Panc1 (cell line): ENCODE measurements around the gene BCS1L. TPM values are rescaled to one million over a fixed set of nuclear protein-coding genes. Genes with fewer than 3 reads are reported as not detected.

Experiments
- ATAC-seq: fragments of 200-7000 bp; cut with Tn5 transposase; 2 replicates; pipeline ENCODE4 v1.9.1; 2020; ENCODE audit warnings: mild to moderate bottlenecking, moderate library complexity
- BruUV-seq: library from RNA; stranded (reverse); fragments of 400-500 nt; replicated peaks from 2 replicates; lab custom pipeline; 2021; lab: Mats Ljungman, UMichigan
- CTCF ChIA-PET: fragments of 300-600 bp; sonication (Branson Sonifier 250); formaldehyde crosslinking; loops from one replicate; lab custom pipeline; 2022; ENCODE audit warnings: antibody characterized with exemption; lab: Charles Lee
- POLR2A ChIA-PET: fragments of 300-600 bp; sonication (Branson Sonifier 250); formaldehyde crosslinking; loops from one replicate; lab custom pipeline; 2022; ENCODE audit warnings: antibody characterized with exemption; lab: Charles Lee
- DNase-seq: peaks from one replicate; pipeline ENCODE4 v3.0.0-alpha.2; 2010; ENCODE audit warnings: low read depth, low spot score
- H3K27ac ChIP-seq: 2 replicates; pipeline ENCODE4 v1.5.1; 2011; ENCODE audit warnings: mild to moderate bottlenecking, low read length, inconsistent platforms
- H3K27me3 ChIP-seq: fragments of 200-500 bp; sonication (Bioruptor generic); 2 replicates; pipeline ENCODE4 v1.6.0; 2014; ENCODE audit warnings: low read length, inconsistent platforms; ENCODE audit not compliant: control insufficient read depth, insufficient read depth
- H3K36me3 ChIP-seq: fragments of 200-500 bp; sonication (Bioruptor generic); 2 replicates; pipeline ENCODE4 v1.5.1; 2014; ENCODE audit warnings: inconsistent platforms, mild to moderate bottlenecking, low read length, moderate library complexity; ENCODE audit not compliant: control insufficient read depth, insufficient read depth
- H3K4me1 ChIP-seq: 2 replicates; pipeline ENCODE4 v1.5.1; 2011; ENCODE audit warnings: inconsistent platforms, mild to moderate bottlenecking, low read length, moderate library complexity; ENCODE audit not compliant: control insufficient read depth, insufficient read depth
- H3K4me3 ChIP-seq, 2 experiments: 2 replicates each; pipeline ENCODE4 v1.5.1; 2011 to 2012; ENCODE audit warnings: low read depth in 2 of 2, low read length in 2 of 2, mild to moderate bottlenecking in 2 of 2, inconsistent platforms in 1 of 2, moderate library complexity in 1 of 2
- H3K9me3 ChIP-seq: fragments of 200-500 bp; sonication (Bioruptor generic); 2 replicates; pipeline ENCODE4 v1.5.1; 2014; ENCODE audit warnings: low read depth, mild to moderate bottlenecking, inconsistent platforms, low read length, moderate library complexity; ENCODE audit not compliant: control insufficient read depth, insufficient read depth
- POLR2AphosphoS5 ChIP-seq: IDR thresholded peaks from 2 replicates; pipeline ENCODE4 v1.6.1; 2012; ENCODE audit warnings: mild to moderate bottlenecking, low read depth, low read length, moderate library complexity
- SIN3A ChIP-seq: IDR thresholded peaks from 2 replicates; pipeline ENCODE4 v1.6.1; 2012; ENCODE audit warnings: low read depth, mild to moderate bottlenecking, low read length, moderate library complexity, borderline replicate concordance; ENCODE audit not compliant: insufficient read depth
- TCF7L2 ChIP-seq: IDR thresholded peaks from 2 replicates; pipeline ENCODE4 v1.6.1; 2011; ENCODE audit warnings: mild to moderate bottlenecking, low read depth, low read length, inconsistent platforms
- in situ Hi-C: cut with HindIII; loops from 2 replicates; pipeline ENCODE4 v1.10.0; 2016; ENCODE audit warnings: low sequenced_read_pairs, low pct_unique_long_range_greater_than_20kb
- intact Hi-C: fragments of 100-400 bp; cut with micrococcal nuclease; formaldehyde crosslinking; loops from one replicate; pipeline ENCODE4 v1.10.0; 2022; ENCODE audit not compliant: unreplicated experiment
- total RNA-seq: library from RNA; stranded (reverse); gene quantifications from one replicate; pipeline ENCODE4 v1.2.1, GENCODE V29; 2021; ENCODE audit not compliant: unreplicated experiment
- TF ChIP-seq, protein P1 (sequence below), 2 experiments: IDR thresholded peaks; 2 replicates each; pipeline ENCODE4 v1.6.1; 2011 to 2012; ENCODE audit warnings: low read depth in 2 of 2, control low read depth in 1 of 2, low read length in 1 of 2, mild to moderate bottlenecking in 1 of 2, moderate library complexity in 1 of 2; ENCODE audit not compliant: insufficient read depth in 1 of 2
- TF ChIP-seq, protein P2 (sequence below): fragments of 450-650 bp; IDR thresholded peaks from 2 replicates; pipeline ENCODE4 v1.5.1; 2017; ENCODE audit warnings: mild to moderate bottlenecking

Gene BCS1L
- total RNA-seq, 1 experiment from 2014 or later = 42.0 TPM

DNA sequence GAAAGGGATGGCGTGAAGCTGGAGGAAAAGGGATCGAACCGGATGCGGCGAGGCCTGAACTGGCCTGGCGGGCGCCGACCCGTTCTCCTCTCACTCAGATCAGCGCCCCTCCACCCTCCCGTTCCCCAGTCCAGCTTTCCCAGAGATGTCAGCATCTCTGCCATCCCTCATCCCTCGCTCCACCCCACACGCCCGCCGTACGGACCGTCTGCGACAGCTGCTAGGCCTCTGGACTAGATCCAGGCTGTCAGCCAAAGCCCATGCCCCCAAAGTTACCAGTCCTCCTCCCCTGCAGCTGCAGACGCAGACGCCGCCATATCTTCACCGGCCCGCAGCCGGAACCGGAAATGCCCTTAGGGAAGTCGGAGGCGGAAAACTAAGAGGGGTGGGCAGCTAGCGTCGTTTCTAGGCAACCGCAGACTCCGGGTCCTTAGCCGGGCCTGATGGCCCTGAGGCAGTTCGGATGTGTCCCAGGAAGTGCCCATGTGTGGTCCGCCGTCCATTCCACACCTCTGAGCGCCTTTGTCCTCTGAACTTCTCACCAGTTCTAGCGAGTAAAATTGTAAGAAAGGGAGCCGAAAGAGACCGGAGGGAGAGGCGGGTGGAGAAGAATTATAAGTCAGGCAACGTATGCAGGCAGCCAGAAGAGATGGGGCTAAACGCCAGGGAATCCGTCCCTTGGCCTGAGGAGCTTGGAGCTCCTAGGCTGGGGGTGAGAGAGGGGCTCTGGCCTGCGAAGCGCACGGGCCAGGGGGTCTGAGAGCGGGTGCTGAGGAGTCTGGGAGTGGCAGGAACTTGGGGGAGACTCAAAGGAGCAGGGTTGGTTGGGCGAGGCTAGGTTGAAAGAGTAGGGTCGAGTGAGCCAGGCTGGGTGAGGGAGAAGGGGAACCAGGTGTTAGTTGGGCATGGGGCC lies 12.4 kb downstream of the BCS1L start, which contains the start of the genes RNF25 and STK36:
TSS of gene RNF25 (minus strand) at position 349 of the 913 bp plus-strand sequence. CDS start at position 317, 32 bp downstream.
TSS of gene STK36 (plus strand) at position 433 of the 913 bp plus-strand sequence. CDS start 744 bp downstream, outside the sequence.
- intact Hi-C loops (no loop called here), in situ Hi-C loops (no loop called here)
- no TSS peak for BruUV-seq
- H3K9me3 ChIP-seq = no peaks in the 10 kb centered on the region
- CTCF ChIA-PET = interaction anchor here (0.8 kb wide), 1 partner anchor 13 kb away, joined by 4 read pairs; the partner anchor contains the start of genes BCS1L and ZNF142
- peaks cover 5% of the 10 kb centered on the region; the same call in 1 of the 2 replicates for H3K4me1 ChIP-seq
- peaks cover 3% of the 10 kb centered on the region for H3K36me3 ChIP-seq
- DNase-seq (peak; percentile 47), ATAC-seq (peak; percentile 99)
- POLR2A ChIA-PET = interaction anchor here (0.5 to 1.1 kb wide), 4 partner anchors 12 to 74 kb away, joined by 3 to 18 read pairs (median 4); partner anchors contain the start of genes BCS1L and ZNF142
- no peaks in the 10 kb centered on the region for H3K27me3 ChIP-seq
- TF ChIP-seq, protein P1, sequence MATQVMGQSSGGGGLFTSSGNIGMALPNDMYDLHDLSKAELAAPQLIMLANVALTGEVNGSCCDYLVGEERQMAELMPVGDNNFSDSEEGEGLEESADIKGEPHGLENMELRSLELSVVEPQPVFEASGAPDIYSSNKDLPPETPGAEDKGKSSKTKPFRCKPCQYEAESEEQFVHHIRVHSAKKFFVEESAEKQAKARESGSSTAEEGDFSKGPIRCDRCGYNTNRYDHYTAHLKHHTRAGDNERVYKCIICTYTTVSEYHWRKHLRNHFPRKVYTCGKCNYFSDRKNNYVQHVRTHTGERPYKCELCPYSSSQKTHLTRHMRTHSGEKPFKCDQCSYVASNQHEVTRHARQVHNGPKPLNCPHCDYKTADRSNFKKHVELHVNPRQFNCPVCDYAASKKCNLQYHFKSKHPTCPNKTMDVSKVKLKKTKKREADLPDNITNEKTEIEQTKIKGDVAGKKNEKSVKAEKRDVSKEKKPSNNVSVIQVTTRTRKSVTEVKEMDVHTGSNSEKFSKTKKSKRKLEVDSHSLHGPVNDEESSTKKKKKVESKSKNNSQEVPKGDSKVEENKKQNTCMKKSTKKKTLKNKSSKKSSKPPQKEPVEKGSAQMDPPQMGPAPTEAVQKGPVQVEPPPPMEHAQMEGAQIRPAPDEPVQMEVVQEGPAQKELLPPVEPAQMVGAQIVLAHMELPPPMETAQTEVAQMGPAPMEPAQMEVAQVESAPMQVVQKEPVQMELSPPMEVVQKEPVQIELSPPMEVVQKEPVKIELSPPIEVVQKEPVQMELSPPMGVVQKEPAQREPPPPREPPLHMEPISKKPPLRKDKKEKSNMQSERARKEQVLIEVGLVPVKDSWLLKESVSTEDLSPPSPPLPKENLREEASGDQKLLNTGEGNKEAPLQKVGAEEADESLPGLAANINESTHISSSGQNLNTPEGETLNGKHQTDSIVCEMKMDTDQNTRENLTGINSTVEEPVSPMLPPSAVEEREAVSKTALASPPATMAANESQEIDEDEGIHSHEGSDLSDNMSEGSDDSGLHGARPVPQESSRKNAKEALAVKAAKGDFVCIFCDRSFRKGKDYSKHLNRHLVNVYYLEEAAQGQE (IDR thresholded peaks at IDR 0.05; ENCODE audit: insufficient read depth in 1 of 2, low read depth in 2 of 2, low read length in 1 of 2) = no peak
- TF ChIP-seq TCF7L2 (no peak), POLR2AphosphoS5 (peak; percentile 95), SIN3A (peak; percentile 84)
- H3K4me3 ChIP-seq = peak within 1 kb of the TSS; percentile 92 to 97
- peak within 1 kb of the TSS; percentile 86 for H3K27ac ChIP-seq

DNA sequence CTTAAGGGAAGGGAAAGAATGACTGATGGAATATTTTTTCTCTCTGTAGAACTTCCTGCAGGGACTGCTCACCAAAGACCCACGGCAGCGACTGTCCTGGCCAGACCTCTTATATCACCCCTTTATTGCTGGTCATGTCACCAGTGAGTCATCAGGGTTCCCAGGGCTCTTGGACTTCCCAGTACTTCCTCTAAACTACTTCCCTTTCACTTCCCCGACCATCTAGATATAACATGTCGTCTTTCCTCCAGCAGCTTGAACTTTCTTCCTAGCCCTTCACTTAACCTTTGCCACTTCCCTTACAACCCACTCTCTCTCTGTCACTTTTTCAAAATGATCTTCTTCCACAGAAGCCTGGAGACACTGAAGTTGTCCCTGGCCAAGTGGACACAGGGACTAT lies 19.6 kb downstream of the BCS1L start:
- intact Hi-C loops (no loop called here), in situ Hi-C loops (no loop called here)
- H3K4me1 ChIP-seq = no peaks in the 10 kb centered on the region
- DNase-seq (no peak), ATAC-seq (no peak)
- ChIA-PET POLR2A (no interaction called here), CTCF (no interaction called here)
- BruUV-seq = no TSS peak
- H3K4me3 ChIP-seq = no peak overlapping the region
- TF ChIP-seq SIN3A = no peak
- no peak for TF ChIP-seq TCF7L2
- TF ChIP-seq POLR2AphosphoS5 = no peak
- TF ChIP-seq, protein P2, sequence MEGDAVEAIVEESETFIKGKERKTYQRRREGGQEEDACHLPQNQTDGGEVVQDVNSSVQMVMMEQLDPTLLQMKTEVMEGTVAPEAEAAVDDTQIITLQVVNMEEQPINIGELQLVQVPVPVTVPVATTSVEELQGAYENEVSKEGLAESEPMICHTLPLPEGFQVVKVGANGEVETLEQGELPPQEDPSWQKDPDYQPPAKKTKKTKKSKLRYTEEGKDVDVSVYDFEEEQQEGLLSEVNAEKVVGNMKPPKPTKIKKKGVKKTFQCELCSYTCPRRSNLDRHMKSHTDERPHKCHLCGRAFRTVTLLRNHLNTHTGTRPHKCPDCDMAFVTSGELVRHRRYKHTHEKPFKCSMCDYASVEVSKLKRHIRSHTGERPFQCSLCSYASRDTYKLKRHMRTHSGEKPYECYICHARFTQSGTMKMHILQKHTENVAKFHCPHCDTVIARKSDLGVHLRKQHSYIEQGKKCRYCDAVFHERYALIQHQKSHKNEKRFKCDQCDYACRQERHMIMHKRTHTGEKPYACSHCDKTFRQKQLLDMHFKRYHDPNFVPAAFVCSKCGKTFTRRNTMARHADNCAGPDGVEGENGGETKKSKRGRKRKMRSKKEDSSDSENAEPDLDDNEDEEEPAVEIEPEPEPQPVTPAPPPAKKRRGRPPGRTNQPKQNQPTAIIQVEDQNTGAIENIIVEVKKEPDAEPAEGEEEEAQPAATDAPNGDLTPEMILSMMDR = no peak
- TF ChIP-seq, protein P1 (IDR thresholded peaks at IDR 0.05; ENCODE audit: insufficient read depth in 1 of 2, low read depth in 2 of 2, low read length in 1 of 2) = no peak
- H3K27ac ChIP-seq = no peak overlapping the region
- no peaks in the 10 kb centered on the region for H3K9me3 ChIP-seq
- no peaks in the 10 kb centered on the region; the same call in 1 of the 2 replicates for H3K36me3 ChIP-seq
- no peaks in the 10 kb centered on the region for H3K27me3 ChIP-seq
